GM21723 (cell line): ENCODE measurements around the gene CDC42SE2.
A peak's percentile ranks its signal among the peaks of the same experiment; 100 is the strongest.
"Not testable (repeated sequence)": the region's sequence is repeated elsewhere in the genome, so short reads cannot be mapped to it uniquely, and the experiment has no call there.

Source experiments
- ATAC-seq: cut with Tn5 transposase; IDR thresholded peaks from one replicate; pipeline ENCODE4 v1.9.1; 2021; ENCODE audit warnings: mild to moderate bottlenecking, moderate library complexity; ENCODE audit not compliant: unreplicated experiment

Gene CDC42SE2

GRCh38 chr5:131363811-131364506 is 100.1 kb downstream of the CDC42SE2 start:
- no peak for ATAC-seq

- no peak for ATAC-seq
These were observed 100.7 kb downstream of the CDC42SE2 start for GRCh38 chr5:131364507-131365050.

- no peak for ATAC-seq
These were observed 102.6 kb downstream of the CDC42SE2 start for GRCh38 chr5:131366428-131366827.

GRCh38 chr5:131367219-131367860 is 103.5 kb downstream of the CDC42SE2 start:
- no peak for ATAC-seq

GRCh38 chr5:131368866-131369265 is 105.0 kb downstream of the CDC42SE2 start:
- ATAC-seq: no peak

GRCh38 chr5:131369558-131369957 is 105.7 kb downstream of the CDC42SE2 start:
- no peak for ATAC-seq

GRCh38 chr5:131371835-131372234 is 108.0 kb downstream of the CDC42SE2 start:
- ATAC-seq: no peak

GRCh38 chr5:131373265-131373664 is 109.4 kb downstream of the CDC42SE2 start:
- ATAC-seq: no peak

GRCh38 chr5:131375351-131375750 is 111.5 kb downstream of the CDC42SE2 start:
- ATAC-seq: peak; percentile 28

- no peak for ATAC-seq
These were observed 113.5 kb downstream of the CDC42SE2 start for GRCh38 chr5:131377346-131377745.

GRCh38 chr5:131377785-131378325 is 114.0 kb downstream of the CDC42SE2 start:
- no peak for ATAC-seq

- ATAC-seq: peak; percentile 27
These were observed 115.1 kb downstream of the CDC42SE2 start for GRCh38 chr5:131378721-131379541.

- ATAC-seq: peak; percentile 39
These were observed 115.9 kb downstream of the CDC42SE2 start for GRCh38 chr5:131379723-131380122.

- ATAC-seq: not testable (repeated sequence)
These were observed 116.4 kb downstream of the CDC42SE2 start for GRCh38 chr5:131380238-131380637.

GRCh38 chr5:131381021-131381420 is 117.2 kb downstream of the CDC42SE2 start:
- no peak for ATAC-seq

GRCh38 chr5:131381777-131382176 is 117.9 kb downstream of the CDC42SE2 start:
- ATAC-seq: peak; percentile 63

- peak; percentile 56 for ATAC-seq
These were observed 118.8 kb downstream of the CDC42SE2 start for GRCh38 chr5:131382407-131383395.

GRCh38 chr5:131384173-131384572 is 120.3 kb downstream of the CDC42SE2 start:
- ATAC-seq: no peak

- ATAC-seq: no peak
These were observed 120.9 kb downstream of the CDC42SE2 start for GRCh38 chr5:131384616-131385214.
